Breast epithelium (tissue), 3 donors: ENCODE results near the gene CYP21A2.

Experiments
- CTCF ChIP-seq, 3 donors: fragments of 450-650 bp; IDR thresholded peaks; one replicate each; pipeline ENCODE4 v1.5.1; 2016 to 2017; ENCODE audit warnings: antibody characterized with exemption in 3 of 3, mild to moderate bottlenecking in 3 of 3, moderate library complexity in 3 of 3
- POLR2A ChIP-seq: fragments of 450-650 bp; IDR thresholded peaks from one replicate; pipeline ENCODE4 v1.6.1; 2016; ENCODE audit warnings: antibody characterized with exemption, mild to moderate bottlenecking, moderate library complexity
- POLR2AphosphoS5 ChIP-seq, 3 donors: sonication (generic); formaldehyde crosslinking; IDR thresholded peaks; one replicate each; pipeline ENCODE4 v1.6.1; 2017; ENCODE audit warnings: antibody characterized with exemption in 3 of 3

- no peak for TF ChIP-seq CTCF (IDR thresholded peaks at IDR 0.05)
- no peak for TF ChIP-seq POLR2A
- TF ChIP-seq POLR2AphosphoS5 (IDR thresholded peaks at IDR 0.05) = no peak
Measured at GRCh38 chr6:32075781-32076180, 37.6 kb downstream of the CYP21A2 start.
